Colon (tissue), 2 donors: ENCODE measurements around the gene CCL18.
"Not testable (repeated sequence)": the region's sequence is repeated elsewhere in the genome, so short reads cannot be mapped to it uniquely, and the experiment has no call there.

Experiments used
- FAIRE-seq: peaks from 2 replicates; lab custom pipeline; 2012; peaks lifted over from hg19 to GRCh38; lab: Jason Lieb, UNC
- donor health status: control.
- donor health status: control.

The CCL18 gene

DNA sequence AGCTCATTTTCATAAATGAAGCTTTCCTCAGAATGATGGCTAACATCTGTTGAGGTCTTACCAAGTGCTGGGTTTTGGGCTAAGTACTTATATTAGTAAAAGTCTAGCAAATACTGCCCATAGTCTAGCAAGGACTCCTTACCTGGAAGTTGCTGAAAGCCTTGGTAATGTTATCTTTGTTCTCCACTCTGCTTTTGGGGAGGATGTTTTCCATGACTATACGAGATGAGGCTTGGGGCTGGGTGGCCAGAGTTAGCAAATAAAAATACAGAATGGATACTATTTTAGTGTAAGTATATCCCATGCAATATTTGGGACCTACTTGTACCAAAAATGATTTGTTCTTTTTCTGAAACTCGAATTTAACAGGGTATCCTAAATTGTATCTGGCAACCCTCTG lies 7.7 kb downstream of the CCL18 start:
- no peak for FAIRE-seq

DNA sequence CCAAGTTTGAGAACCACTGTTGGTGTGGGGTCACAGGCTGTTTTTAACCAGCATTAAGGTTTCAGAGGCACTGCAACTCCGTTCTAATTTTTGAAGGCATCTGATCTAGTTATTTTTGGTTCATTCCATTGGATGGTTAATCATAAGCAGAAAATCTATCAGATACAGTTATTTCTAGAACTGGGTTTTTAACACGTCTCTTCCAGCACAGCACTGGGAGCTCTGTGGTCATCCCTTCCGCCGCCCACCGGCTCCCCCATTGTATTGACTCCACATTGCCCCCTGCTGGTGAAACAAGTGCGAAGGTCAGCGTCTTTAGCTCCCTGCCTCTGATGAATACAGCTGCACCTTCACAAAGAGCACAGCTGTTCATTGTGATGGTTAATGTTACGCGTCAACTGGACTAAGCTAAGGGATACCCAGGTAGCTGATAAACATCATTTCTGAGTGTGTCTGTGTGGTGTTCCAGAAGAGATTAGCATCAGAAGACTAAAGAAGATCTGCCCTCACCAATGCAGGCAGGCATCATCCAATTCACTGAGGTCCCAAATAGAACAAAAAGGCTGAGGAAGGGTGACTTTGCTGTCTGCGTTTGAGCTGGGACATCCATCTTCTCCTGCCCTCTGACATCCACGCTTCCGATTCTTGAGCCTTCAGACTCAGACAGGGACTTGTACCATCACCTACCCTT lies 8.5 kb downstream of the CCL18 start:
- FAIRE-seq = no peak

DNA sequence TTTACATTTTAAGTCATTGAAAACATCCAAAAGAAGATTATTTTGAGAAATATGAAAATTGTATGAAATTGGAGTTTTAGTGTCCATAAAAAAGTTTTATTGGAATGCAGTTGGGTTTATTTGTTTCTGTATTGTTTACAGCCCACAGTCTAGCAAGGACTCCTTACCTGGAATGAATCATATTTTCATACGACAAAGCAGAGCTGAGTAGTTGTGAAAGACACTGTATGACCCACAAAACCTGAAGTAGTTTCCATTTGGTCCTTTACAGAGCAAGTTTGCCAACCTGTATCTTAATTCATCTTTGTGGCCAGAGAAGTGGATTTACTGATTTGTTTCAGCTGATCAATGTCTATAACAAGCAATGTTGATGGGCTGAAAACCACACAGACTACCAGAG lies 10.3 kb downstream of the CCL18 start:
- FAIRE-seq = no peak

DNA sequence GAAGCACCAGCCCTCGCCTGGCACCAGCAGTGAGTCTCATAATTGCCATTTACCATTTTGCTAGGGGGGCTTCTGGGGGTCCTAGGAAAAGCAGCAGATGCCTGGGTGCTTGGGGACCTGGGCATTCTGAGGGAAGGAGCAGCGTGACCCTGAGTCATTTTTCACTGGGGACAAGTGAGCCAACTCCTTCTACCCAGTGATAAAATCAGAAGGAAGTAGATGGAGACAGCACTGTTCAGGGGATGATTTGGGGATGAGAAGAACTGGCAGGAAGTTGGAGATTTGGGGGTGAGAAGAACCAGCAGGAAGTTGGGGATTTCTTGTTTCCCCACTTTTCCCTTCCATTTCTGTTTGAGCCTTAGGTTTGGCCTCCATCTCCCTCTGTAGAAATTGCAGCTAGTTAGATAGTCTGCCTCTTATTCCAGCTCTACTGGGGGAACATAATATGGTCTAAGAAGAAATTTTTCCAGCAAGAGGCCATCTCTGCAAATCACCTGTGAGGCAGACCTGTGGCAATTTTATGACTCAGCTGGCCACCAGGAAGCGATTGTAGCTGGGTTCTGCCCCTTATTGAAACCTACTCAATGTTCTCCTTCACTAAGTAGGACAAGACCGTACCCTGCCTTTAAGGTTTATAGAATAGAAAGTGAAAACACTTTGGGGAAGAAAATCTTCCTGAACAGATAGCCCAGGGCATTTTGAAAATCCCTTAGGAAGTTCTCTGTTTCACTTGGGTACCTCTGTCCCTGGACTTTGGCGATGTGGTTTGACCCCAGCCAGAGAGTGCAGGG lies 17.8 kb downstream of the CCL18 start:
- not testable (repeated sequence) for FAIRE-seq

DNA sequence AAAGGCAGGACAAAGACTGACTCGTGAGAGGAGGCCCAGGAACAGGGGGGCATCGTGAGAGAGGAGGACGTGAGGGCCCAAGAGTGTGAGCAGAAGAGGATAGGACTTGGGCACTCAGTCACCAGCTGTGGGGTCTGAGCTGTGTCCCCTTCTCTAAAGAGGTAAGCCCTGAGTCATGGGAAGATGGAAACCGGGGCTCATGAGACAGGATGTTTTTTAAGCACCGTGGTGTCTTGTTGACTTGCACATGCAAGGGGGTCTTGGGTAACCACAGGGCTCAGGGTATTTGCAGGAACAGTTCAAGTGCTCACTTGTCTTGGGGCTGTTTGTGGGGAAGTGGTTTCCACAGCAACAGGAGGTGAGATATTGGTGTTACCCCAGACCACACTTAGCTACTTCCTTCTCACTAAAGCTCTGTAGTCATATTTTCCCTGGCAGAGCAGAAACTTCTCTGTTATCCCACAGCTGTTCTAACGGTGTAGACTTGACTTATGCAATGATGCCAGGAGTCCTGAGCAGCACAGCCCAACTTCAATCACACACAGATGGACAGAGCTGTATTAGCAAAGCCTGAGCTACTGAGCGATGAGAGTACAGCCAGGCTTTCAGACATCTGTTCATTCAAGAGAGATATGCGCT lies 18.5 kb downstream of the CCL18 start:
- FAIRE-seq = not testable (repeated sequence)

DNA sequence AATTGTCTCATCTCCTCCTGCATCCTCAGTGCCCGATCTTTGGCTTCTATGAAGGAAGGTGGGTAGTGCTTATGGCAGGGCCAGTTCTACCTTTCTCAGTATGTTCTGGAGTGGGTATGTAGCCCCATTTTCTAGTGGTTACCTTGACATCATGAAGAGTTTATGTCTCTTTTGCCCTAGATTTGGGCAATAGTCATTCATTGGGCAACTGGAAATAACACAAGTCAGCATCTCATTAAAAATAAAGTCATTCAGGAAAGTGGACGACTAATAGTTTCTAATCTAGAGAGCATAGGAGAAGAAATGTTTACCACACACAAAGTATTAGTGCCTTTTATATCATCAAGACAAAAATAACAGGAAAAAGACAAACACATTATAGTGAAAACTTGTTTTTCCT lies 19.6 kb downstream of the CCL18 start:
- not testable (repeated sequence) for FAIRE-seq

DNA sequence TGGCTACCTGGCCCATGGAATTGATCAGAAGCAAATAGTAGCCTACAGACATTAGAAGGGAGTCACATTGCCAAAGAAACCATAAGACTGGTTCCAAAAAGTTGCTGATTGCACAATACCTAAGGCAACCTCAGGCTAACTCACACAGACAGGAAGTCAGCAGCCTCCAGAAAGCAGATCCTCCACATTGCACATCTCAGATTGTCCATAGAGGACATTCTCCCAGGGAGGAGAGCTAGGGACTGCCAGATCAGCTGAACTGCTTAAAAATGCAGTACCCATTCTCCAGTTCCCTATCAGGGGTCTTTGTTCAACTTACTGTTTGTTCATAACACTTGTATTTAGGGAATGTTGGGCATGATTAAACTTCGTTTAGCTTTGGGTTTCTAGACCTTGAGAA lies 21.7 kb downstream of the CCL18 start:
- no peak for FAIRE-seq

DNA sequence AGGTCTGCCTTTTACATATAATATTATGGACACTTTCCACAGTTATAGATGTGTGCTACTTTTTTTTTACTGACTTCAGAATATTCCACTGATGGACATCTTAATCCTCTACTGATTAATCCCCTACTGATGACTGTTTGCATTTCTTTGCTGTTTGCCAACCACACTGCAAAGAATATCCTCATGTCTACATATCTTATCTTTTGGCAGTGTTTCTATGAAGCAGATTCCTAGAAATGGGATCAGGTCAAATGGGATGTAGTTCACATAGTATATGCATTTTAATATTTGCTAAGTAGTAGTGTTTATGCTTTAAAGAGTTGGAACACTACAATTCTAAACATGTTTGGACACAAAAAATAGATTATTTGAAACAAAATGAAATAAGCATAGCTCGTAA lies 22.7 kb downstream of the CCL18 start:
- FAIRE-seq = no peak

DNA sequence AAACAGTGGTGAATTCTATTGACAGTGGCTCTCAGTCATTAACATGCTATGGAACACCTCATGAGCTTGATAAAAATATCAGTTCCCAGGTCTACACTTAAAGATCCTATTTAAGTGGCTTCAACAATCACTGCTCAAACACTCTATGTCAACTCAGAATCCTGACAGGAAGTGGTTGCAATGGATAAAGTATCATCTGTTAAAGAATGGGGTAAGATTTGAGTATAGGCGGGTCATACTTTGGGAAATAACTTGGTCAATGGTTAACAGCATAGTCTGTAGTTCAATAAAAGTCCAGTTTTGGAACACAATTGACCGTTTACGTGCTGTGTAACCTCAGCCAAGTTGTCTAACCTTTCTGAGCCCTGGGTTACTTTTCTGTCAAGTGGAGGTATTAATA lies 23.4 kb downstream of the CCL18 start:
- FAIRE-seq = not testable (repeated sequence)

DNA sequence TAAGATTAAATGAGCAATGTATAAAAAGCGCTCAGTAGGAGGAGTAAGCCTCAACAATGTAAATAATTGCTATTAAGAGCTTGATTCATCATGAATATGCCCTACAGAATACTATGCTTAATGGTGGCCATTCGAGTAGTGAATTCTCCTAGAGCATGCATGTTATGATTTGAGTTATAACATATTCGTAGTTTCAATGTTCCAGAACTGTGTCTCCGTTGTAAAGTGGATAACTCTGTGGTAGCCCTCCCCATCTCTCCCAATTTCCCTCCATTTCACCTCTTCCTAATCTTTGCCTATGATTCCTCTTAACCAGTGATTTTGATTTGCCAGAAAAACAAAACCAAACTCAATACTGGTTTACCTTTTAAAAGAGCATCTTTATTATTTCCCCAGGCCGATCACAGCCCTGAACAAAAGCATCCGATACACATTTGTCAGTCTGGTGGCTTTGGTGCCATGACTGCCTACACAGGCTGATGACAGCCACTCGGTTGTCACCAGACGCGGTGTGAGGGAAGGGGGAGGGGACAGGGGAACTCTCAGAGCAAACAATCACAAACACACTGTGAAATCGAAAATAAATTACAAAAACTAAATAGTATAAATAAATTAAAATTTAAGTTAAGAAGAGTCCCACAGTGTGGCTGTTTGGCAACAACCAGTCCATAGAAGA lies 24.0 kb downstream of the CCL18 start:
- FAIRE-seq = not testable (repeated sequence)

DNA sequence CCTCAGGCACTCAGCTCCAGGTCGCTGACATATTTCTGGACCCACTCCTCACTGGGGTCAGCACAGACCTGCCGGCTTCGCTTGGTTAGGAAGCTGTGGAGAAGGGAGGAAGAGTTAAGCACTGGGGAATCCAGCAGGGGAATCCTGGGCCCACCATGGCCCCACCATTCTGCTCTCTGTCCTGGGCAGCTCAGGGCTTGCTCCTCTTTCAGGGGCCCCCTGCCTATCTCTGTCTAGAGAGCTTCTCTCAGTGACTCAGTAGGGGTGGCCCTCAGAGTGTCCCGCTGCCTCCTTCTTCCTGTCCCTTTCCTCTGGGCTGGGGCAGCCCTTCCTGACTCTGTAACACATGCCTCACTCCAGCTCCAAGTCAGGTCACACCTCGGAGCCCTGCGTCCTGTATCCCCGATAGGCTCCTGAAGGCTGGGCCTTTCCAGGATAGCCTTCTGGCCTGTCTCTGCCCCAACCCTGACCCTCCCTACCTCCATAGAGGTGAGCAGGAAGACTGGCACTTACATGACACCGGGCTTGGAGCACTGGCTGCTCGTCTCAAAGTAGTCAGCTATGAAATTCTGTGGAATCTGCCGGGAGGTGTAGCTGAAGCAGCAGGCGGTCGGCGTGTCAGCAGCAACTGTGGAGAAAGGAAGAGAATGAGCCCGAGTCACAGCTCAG lies 24.7 kb downstream of the CCL18 start:
- FAIRE-seq = no peak

DNA sequence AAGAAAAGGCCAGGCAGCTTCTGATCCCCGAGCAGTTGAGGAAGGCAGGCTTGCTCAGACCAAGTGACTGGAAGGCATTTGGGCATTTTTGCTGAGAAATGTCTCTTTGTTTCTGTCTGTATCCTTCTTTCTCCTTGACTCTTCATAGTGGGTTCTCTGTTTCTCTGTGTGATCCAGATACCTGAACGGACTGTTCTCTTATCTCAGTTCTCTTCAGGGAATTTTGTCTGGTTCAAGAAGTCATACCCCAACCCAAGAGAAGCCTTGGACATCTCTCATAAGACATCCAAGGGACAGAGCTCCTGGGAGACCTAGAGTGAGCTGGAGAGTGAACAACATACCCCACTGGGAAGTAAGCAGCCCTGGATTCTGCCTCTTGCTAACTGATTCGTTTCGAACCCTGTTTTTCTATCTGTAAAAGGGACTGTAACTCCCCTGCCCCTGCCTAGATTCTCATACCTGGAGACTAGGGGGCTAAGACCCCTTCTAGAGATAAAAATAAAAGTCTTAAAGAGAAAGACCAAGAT lies 25.3 kb downstream of the CCL18 start:
- no peak for FAIRE-seq

DNA sequence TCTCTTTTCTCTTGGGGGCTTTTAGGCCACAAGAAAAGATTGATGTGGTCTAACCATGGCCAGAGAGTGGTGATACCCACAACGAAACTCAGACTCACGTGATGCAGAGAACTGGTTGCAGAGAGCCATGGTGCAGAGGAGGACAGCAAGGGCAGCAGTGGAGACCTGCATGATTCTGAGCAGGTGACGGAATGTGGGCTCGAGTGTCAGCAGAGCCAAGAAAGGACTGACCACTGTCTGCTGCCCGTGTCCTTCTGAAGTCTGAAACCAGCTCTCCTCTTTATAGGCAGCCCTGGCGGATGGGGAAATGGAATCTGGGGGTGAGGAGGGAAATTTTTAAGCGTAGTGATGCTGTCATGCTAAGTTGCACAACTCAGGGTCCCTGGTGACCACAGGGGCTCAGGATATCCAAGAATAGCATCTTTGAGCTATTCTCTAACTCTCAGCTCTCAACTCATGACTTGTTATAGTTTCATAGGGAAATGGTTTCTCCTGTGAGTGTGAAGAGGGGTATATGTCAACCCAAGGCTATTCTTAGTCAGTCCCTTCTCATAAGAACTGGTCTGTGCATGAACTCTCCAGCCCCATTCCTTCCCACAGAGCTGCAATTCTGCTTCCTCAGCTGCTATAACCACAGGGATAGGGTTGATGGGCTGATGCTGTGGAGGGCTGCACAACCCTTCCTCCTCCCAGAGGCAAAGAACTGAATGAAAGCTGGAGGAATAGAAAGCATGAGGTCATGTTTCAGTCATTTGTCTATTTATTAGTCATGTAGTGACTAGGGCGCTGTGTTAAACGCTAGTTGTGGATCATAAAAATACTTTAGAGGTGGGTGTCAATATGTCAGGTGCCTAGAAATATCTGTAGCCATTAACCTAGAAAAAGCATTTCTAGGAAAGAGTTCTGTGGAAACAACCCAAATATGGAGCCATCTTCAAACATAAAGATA lies 26.1 kb downstream of the CCL18 start, which contains the start of gene CCL3:
Gene CCL3 (minus strand): TSS at position 256 of the 949 bp plus-strand sequence. CDS start 85 bp downstream, at position 171.
- no peak for FAIRE-seq

DNA sequence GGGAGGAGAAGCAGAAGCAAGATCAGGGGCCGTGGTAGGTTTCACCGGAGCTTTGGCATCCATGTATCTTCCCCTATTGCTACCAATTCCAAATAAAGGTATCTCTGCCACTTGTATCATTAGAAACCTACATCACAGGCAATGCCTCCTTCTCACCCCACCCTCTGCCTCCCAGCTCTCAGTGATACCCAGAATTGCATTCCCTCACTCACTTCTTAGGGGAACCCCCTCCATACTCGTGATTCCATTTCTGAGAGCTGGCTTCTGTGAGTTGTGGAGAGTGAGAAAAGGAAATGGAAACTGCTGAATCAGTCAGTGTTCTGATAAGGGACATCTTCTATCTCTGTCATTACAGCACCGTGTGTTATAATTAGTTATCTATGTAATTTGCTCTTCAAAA lies 28.2 kb downstream of the CCL18 start:
- FAIRE-seq = no peak

DNA sequence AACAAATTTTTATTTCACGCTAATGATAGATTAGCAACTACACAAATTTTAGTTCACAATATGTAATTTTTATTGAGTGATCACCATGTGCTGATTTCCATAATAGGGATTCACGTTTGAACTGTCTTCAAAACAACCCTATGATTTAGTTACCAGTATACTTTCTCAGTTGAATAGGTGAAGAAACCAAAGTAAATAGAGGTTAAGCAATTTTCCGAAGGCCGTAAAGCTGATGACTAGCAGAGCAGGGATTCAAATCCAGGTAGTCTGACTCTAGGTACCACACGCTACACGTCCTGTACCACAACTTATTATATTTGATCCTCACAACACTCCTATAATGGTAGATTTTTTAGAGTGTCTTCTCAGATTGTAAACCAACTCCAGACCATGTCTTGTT lies 28.6 kb downstream of the CCL18 start:
- not testable (repeated sequence) for FAIRE-seq

DNA sequence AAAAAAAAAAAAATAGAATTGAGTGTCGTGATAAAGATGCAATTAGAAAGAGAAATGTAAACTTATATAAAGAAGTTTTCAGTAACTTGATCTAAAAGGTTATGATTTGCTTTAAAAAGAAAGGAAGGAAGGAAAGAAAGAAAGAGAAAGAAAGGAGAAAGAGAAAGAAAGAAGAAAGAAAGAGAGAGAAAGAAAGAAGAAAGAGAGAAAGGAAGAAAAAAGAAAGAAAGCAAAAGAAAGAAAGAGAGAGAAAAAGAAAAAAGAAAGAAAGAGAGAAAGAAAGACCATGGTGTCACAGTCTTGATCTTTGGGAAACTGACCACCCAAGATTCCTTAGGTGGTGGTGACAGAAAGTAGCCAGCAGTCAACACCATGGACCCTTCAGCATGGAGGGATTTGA lies 30.2 kb downstream of the CCL18 start:
- no peak for FAIRE-seq

DNA sequence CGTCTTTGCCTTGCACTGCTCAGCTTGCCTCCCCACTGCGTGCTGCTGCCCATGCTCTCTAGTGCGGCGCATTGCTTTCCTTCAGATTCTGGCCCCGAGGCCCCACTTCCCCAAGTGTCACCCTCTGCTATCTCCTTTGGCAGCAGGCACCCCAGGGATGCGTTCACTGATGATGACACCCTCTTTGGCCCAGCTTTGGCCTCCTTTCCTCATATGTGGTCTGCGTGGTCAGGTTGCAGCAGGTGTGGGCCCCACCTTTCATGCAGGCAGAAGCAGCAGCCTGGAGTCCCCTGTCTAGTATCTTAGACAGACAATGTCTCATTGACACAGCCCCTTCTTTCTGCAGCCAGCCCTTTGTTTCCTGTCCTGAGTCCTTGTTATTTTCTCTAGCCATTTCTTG lies 30.7 kb downstream of the CCL18 start:
- no peak for FAIRE-seq

DNA sequence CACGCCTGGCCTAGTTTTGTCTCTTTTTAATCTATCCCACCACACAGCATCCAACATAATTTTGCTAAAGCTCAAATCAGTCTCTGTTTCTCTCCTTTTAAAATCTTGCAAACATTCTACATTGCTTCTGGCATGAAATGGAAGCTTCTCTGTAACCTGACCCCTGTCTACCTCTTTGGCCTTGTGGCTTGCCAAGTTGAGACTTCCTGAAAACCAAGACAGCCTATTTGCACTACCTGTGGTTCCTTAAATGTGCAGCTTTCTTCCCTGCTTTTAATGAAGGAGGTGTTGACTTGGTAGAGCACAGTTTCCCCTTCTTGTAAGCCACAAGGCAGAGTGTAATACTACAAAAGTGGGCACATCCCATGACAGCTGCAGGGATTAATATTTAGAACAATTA lies 31.9 kb downstream of the CCL18 start:
- FAIRE-seq = no peak

DNA sequence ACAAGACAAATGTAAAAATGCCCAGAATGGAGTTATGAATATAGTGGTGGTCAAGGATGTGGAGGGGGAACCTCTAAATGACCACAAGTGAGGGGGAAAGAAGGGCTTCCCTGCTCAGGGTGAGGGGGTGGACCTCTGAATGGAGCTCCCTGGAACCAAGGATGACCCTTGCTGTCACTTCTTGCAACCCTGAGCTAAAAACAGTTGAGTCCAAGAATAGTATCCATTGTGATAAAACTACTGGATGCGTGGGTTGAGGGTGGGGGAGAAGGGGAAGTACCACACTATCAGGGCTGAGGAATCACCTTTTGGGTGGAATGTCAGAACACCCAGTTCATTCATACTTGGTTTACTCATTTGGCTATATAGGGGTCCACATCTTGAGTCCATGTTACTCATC lies 34.9 kb downstream of the CCL18 start:
- not testable (repeated sequence) for FAIRE-seq

DNA sequence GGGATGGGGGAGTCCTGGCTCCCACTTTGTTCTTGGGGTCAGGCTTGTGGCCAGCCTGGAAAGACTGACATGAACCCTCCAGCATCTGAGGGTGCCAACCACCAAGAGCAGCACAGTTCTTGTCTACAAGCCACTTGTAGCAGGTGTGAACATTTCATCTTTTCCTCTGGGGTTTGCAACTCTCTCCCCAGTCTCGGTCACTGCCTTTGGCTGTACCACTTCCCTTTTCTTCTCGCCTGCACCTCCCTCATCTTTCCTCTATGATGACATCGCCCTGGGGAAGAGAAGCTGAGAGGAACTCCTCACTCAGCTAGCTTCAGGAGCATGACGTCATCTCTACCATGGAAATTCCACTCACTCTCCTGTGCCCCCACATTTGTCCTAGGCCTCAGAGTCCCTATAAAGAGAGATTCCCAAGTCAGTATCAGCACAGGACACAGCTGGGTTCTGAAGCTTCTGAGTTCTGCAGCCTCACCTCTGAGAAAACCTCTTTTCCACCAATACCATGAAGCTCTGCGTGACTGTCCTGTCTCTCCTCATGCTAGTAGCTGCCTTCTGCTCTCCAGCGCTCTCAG lies 39.4 kb downstream of the CCL18 start, which contains the start of gene CCL4:
Gene CCL4 (plus strand): TSS at position 427 of the 575 bp plus-strand sequence. CDS start 79 bp downstream, at position 506.
- FAIRE-seq = not testable (repeated sequence)
